GM21825 (cell line): Measurements from ENCODE around the gene FRMD8.
"Not testable (repeated sequence)": the region's sequence is repeated elsewhere in the genome, so short reads cannot be mapped to it uniquely, and the experiment has no call there.

Source experiments
- ATAC-seq: cut with Tn5 transposase; IDR thresholded peaks from one replicate; pipeline ENCODE4 v1.9.1; 2021; ENCODE audit warnings: mild to moderate bottlenecking, moderate library complexity; ENCODE audit not compliant: unreplicated experiment

The FRMD8 gene

DNA sequence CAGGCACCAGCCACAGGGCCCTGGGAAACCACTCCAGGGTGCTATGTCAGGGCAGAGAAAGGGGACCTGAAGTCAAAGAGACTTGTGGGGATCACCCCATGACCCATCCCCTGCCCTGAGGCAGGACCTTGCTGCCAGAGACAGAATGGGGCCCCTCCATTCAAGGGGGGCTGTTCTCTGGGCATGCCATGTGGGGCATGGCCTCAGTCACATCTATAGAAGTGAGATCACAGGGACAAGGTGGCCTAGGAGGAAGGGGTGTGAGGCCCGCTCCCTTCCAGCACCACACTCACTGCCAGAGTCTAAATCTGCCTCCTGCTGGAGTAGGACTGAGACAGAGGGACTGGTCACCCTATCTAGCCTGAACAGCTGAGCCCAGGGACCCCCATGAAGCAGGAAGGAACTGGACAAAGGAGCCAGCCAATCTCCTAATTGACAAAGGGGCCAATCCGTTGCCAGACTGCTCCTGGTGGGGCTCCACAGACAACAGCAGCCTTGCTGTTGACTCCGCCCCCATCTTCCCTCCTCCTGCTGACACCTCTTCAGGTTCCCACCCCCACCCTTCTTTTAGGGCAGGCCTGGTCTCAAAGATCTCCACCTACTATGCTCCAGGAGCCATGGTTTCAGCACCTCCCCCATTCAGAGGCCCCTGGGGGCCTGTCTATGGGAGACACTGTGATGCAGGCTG lies 62.1 kb downstream of the FRMD8 start:
- no peak for ATAC-seq

- ATAC-seq, result not testable (repeated sequence)
Observed at GRCh38 chr11:65451301-65451700, 64.9 kb downstream of the FRMD8 start.

DNA sequence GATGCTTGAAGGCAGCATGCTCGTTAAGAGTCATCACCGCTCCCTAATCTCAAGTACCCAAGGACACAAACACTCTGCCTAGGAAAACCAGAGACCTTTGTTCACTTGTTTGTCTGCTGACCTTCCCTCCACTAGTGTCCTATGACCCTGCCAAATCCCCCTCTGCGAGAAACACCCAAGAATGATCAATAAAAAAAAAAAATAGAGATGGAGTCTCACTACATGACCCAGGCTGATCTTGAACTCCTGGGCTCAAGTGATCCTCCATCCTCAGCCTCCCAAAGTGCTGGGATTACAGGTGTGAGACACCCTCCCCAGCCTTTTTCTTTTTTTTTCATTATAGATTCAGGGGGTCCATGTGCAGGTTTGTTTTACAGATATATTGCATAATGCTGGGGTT lies 65.8 kb downstream of the FRMD8 start:
- not testable (repeated sequence) for ATAC-seq

- ATAC-seq, result no peak
Observed at GRCh38 chr11:65452806-65453490, 66.5 kb downstream of the FRMD8 start.

- no peak for ATAC-seq
Observed at GRCh38 chr11:65454311-65454695, 67.9 kb downstream of the FRMD8 start.

DNA sequence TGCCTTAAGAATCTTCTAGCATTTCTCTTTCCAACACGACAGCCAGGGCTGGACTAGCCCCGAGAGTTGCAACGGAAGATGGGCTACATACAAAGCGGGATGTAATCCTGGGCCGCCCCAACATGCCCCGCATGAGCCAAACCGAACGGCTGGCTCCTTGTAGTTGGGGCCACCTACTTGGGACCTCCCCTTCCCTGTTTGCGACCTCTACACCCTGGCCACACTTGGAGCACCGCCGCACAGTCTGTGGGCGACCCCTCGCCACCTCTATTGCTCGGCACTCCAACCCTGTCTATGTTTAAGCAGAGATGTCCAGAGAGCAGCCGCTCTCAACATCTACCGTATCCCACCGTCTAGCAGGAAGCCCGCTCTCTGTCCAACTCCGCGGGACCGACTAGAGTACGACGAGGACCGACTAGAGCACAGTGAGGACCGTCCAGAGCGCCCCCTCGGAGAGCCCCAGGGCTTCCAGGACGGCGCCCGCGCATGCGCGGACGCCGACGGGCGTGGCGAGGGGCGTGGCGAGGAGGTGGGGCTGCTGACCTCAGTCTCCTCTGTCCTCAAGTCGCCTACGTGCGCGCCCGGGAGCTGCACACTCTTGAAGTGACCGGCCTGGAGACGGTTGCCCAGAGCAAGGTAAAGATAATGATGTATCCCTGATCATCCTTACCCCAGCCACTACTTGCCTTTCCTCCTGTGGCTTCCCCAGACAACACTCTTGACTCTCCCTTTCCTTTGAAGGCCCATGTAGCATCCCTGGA lies 68.4 kb downstream of the FRMD8 start:
- peak; percentile 92 for ATAC-seq

DNA sequence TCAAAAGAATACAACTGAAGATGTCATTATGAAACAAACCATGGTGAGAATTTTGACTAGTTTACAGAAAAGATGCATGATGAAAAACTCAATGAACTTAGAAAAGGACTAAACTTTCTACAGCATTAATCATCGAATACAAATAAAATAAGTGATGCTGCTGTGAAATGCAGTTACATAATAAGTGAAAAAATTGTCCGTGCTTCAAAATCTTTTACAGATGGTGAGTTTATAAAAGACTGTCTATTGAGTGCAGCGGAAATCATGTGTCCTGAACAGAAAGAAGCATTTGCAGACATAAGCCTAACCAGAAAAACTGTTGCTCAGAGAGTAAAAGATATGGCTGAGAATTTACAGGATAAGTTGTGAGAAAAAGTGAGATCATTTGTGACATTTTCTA lies 70.0 kb downstream of the FRMD8 start:
- no peak for ATAC-seq

DNA sequence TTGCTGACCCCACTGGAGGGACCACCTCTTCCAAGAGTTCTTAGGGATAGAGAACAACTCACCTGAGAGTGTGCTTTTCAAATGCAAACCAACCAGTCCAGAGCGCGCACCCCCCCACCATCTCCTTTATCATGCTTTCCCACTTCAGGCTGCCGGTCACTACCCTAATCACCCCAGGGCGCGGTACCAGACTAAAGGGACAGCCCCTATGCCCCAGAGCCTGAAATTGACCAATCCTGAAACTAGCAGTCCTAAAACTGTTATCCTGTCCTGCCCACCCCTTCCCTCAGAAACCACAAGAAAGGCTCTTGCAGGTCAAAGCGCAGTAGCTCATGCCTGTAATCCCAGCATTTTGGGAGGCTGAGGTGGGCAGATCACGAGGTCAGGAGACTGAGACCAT lies 73.1 kb downstream of the FRMD8 start:
- no peak for ATAC-seq
